ENCODE data around the gene PAMR1.

DNA sequence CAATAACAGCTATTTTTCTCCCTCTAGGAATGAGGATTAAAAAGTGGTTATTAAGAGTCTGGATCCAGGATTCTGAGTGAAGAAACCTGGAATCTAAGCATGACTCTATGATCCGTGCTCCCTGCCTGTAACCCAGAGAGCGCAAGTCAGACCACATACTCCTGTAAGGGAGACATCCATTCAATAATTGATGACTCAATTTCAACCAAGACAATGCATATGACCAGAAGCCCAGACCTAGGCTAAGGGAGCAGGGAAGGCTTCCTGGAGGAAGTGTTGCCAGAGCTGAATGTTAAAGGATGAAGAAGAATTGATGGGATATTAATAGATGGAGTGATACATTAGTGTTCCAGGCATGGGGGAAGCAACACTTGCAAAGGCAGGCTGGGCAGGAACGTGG is 13.8 kb upstream of the PAMR1 start:
- TF ChIP-seq NFIC (IDR thresholded peaks at IDR 0.05) (no peak), CREB1 (IDR thresholded peaks at IDR 0.05; ENCODE audit: low read depth) (no peak), EP300 (IDR thresholded peaks at IDR 0.05; ENCODE audit: borderline replicate concordance) (no peak), EGR1 (IDR thresholded peaks at IDR 0.05) (no peak), ZBTB7A (IDR thresholded peaks at IDR 0.05; ENCODE audit: low read depth) (no peak), FOXM1 (IDR thresholded peaks at IDR 0.05; ENCODE audit: borderline replicate concordance, low read depth) (no peak), TEAD4 (IDR thresholded peaks at IDR 0.05) (no peak), RAD21 (IDR thresholded peaks at IDR 0.05; ENCODE audit: low read depth) (no peak)
- TF ChIP-seq, protein P1, sequence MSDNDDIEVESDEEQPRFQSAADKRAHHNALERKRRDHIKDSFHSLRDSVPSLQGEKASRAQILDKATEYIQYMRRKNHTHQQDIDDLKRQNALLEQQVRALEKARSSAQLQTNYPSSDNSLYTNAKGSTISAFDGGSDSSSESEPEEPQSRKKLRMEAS (IDR thresholded peaks at IDR 0.05) = no peak
- TF ChIP-seq, protein P2, sequence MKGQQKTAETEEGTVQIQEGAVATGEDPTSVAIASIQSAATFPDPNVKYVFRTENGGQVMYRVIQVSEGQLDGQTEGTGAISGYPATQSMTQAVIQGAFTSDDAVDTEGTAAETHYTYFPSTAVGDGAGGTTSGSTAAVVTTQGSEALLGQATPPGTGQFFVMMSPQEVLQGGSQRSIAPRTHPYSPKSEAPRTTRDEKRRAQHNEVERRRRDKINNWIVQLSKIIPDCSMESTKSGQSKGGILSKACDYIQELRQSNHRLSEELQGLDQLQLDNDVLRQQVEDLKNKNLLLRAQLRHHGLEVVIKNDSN (IDR thresholded peaks at IDR 0.05) = no peak
- TF ChIP-seq, protein P3, sequence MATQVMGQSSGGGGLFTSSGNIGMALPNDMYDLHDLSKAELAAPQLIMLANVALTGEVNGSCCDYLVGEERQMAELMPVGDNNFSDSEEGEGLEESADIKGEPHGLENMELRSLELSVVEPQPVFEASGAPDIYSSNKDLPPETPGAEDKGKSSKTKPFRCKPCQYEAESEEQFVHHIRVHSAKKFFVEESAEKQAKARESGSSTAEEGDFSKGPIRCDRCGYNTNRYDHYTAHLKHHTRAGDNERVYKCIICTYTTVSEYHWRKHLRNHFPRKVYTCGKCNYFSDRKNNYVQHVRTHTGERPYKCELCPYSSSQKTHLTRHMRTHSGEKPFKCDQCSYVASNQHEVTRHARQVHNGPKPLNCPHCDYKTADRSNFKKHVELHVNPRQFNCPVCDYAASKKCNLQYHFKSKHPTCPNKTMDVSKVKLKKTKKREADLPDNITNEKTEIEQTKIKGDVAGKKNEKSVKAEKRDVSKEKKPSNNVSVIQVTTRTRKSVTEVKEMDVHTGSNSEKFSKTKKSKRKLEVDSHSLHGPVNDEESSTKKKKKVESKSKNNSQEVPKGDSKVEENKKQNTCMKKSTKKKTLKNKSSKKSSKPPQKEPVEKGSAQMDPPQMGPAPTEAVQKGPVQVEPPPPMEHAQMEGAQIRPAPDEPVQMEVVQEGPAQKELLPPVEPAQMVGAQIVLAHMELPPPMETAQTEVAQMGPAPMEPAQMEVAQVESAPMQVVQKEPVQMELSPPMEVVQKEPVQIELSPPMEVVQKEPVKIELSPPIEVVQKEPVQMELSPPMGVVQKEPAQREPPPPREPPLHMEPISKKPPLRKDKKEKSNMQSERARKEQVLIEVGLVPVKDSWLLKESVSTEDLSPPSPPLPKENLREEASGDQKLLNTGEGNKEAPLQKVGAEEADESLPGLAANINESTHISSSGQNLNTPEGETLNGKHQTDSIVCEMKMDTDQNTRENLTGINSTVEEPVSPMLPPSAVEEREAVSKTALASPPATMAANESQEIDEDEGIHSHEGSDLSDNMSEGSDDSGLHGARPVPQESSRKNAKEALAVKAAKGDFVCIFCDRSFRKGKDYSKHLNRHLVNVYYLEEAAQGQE (IDR thresholded peaks at IDR 0.05; ENCODE audit: low read depth) = no peak
